ENCODE data around the gene HYOU1. TPM values are rescaled to one million over a fixed set of nuclear protein-coding genes. Genes with fewer than 3 reads are reported as not detected.

HYOU1 gene
- 100 to 1,000 TPM; 111 to 123 TPM for total RNA-seq

GRCh38 chr11:119057000-119057769, at the start of gene HYOU1:
Gene HYOU1 (minus strand): TSS chr11:119057205. CDS start chr11:119056160, 1,045 bp downstream.

DNA sequence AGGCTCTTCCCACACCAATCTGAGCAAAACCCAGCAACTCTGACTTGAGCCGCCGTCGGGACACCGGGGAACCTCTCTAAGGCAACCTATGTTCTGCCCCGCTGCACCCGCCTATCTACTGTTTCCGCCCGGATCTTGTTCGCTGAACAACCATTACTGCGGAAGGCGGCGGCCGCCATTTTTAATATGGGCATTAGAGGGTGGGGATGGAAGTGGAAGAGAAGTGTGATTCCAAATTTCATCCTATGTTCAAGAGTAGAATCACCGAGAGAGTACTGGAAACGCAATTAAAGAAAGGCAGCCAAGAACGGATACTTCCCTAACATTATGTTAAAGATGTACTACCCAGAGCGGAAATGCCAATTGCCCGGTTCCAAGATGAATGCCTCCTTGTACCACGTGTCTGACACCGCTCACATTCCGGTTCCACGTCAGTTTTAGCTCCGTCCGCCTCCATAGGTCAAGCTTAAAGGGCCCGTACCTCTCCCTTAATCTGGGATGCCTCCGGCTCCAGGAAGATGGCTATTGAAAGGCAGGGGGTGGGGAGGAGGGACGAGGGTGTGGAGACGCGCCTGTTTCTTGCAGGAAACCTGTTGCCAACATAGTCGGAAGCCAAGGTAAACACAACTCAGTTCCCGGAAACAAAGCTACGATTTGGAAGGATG, 44.9 kb upstream of the HYOU1 start, which contains the start of gene DPAGT1:
DPAGT1 (minus strand) TSS at position 95 of the 665 bp plus-strand sequence. CDS start 198 bp downstream, outside the sequence.

GRCh38 chr11:119084663-119085436, 27.8 kb upstream of the HYOU1 start, which contains the start of gene HMBS:
Gene HMBS (plus strand): TSS chr11:119084881. CDS start chr11:119085034, 153 bp downstream.

DNA sequence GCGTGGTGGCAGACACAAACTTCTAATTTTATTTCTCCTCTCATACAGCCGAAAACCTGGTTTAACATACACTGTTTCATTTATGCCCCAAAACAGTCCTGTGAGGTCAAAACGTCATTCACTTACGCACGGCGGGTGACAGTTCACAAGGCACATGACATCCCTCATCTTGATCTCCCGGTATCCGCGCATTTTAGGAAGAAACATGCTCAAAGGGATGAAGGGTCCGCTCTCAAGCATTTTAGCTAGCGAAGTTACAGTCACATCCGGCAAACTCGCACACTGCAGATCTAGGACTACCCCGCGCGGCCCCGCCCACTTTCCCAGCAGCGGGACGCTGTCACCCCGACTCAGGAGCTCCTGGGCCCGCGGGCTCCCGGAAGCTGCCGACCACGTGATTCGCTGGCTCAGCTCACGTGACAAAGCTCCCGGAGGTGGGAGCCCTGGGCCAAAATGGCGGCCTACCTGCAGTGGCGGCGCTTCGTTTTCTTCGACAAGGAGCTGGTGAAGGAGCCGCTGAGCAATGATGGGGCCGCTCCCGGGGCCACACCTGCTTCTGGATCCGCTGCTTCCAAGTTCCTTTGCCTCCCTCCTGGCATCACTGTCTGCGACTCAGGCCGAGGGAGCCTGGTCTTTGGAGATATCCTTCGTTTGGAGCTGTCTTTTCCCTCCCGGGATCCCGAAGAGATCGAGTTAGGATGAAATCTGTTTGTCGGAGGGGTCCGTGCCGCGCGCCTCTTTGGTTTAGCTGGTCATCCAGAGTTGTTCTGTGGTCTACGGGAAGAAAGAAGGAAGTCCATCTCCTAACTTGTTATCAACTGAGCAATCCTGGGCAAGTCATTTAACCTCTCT, 10.6 kb upstream of the HYOU1 start, which contains the start of gene VPS11:
VPS11 (plus strand) TSS at position 448 of the 852 bp plus-strand sequence; CDS start at position 454, 6 bp downstream.

DNA sequence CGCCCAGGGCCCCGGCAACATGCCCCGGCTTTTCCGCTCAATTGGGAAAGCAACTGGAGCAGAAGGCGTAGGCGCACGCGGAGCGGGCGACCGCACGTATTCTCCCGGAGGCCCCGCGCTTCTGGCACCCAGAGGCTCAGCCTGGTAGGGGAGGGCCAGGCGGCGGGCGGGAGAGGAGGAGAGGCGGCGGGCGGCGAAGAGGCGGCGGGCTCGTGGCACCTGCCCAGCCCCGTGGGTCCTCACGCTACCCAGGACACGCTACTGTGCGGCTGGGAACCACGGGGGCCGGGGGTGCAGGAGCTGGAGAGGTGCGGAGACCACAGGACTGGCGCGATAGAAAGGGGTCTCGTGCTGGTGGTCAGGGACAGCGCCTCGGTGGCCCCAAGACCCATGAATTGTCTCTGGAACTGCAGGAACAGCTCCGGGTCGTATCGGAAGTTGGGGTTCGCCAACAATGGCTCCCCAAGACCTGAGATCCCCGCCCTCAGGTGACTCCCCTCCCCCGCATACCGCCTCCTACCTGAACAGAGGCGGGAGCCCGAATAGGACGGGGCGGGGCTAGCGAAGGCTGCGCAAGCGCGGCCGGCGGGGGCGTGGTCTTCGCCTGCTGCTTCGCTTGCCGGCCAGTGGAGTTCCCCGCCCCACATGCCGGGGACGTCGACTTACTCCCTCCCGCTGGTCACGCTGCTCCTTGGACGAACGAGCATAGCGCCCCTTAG, 26.5 kb downstream of the HYOU1 start, which contains the start of gene SLC37A4:
SLC37A4 (minus strand) TSS at position 549 of the 719 bp plus-strand sequence.

DNA sequence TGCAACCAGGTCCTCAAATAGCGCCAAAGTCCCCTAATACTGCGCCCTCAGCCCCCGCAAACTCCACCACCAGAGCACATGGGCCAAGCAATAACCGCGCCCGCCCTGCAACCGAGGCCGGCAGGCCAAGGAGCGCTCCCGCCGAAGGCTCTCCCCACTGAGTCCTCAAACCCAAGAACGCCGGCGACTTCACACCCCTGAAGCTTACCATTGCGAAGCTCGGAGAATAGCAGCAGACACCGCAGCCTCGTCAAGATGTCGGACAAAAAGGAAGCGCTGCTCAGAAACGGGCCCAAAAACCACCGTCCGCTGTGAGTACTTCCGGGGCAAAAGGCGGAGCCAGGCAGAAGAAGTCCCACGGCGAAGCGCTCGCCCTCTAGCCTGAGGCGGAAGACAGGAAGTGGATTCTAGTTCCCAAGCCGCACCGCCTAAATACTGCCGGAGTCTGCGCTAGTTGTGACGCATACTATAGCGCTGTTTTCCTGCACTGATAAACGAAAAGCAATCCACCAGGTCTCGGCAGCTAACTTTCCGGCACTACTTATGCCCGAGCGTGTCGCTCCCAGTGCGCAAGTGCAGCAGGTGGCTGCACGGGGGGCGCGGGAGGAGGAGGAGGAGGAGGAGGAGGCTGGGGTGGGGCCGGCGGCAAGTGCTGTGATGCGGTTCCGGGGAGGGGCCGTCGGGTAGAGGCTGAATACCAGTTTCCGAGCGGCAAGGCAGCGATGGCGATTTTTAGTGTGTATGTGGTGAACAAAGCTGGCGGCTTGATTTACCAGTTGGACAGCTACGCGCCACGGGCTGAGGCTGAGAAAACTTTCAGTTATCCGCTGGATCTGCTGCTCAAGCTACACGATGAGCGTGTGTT, 38.7 kb downstream of the HYOU1 start, which contains the start of the genes RPS25 and TRAPPC4:
RPS25 (minus strand) TSS at position 270 of the 865 bp plus-strand sequence; CDS start at position 211, 59 bp downstream.
TRAPPC4 (plus strand) TSS at position 693 of the 865 bp plus-strand sequence; CDS start at position 723, 30 bp downstream.

DNA sequence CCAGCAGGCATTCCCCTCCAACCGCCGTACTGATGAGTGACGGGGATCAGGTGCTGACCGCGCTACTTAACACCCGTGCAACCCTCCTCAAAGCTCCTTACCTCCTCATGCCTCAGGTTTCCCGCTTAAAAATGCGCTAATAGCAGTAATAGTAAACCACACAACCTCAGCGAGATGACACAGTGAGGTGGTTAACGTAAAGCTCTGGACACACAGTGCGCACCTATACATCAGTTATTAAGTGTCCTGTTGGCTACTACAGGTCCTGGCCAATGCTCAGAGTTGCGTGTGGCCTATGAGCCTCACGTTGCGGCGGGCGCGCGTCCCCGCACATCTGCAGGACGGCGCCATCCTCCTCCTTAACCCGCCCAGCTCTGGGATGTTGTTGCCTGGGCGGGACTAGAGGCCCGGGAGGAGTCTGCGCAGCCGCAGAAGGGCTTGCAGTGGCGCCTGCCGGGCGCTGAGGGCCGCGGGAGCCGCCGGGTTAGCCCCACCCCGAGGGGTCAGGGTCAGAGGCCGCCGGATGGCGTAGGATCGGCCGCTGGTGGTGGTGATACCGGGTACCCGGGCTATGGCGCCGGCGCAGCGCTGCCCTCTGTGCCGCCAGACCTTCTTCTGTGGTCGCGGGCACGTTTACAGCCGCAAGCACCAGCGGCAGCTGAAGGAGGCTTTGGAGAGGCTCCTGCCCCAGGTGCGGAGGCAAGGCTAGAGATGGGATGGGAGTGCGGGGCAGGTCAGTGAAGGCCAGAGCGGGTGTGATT, 59.2 kb downstream of the HYOU1 start, which contains the start of gene CENATAC:
CENATAC (plus strand) TSS at position 512 of the 761 bp plus-strand sequence; CDS start at position 572, 60 bp downstream.

Small RNA genes lying within 50 kb of the gene (microRNA-seq; reads per million reads assigned to microRNA genes)
- gene MIR3656 (ENCODE audit: borderline microRNAs expressed, borderline replicate concordance) = not detected

Other genes starting within 250 kb of the HYOU1 start
- gene CXCR5, start 173.3 kb downstream of the HYOU1 start, total RNA-seq = under 1 TPM; 0.17 to 0.20 TPM
- 10 to 100 TPM; 96.7 to 99.1 TPM for gene BCL9L, start 131.3 kb downstream of the HYOU1 start, total RNA-seq
- gene UPK2, start 100.9 kb downstream of the HYOU1 start, total RNA-seq = not detected
- gene FOXR1, start 85.4 kb downstream of the HYOU1 start, total RNA-seq = not detected
- 10 to 100 TPM; 41.0 to 47.5 TPM for gene CENATAC, start 59.1 kb downstream of the HYOU1 start, total RNA-seq
- 1,000 to 10,000 TPM; 1,829 to 1,882 TPM for gene RPS25, start 38.9 kb downstream of the HYOU1 start, total RNA-seq
- 10 to 100 TPM; 49.5 to 54.4 TPM for gene TRAPPC4, start 38.4 kb downstream of the HYOU1 start, total RNA-seq
- gene SLC37A4, start 26.3 kb downstream of the HYOU1 start, total RNA-seq = 10 to 100 TPM; 20.0 to 20.4 TPM
- 10 to 100 TPM; 34.2 to 36.2 TPM for gene VPS11, start 10.6 kb upstream of the HYOU1 start, total RNA-seq
- gene HMBS, start 27.7 kb upstream of the HYOU1 start, total RNA-seq = 10 to 100 TPM; 16.4 to 16.7 TPM
- 10 to 100 TPM; 46.7 to 49.2 TPM for gene DPAGT1, start 44.6 kb upstream of the HYOU1 start, total RNA-seq
- gene C2CD2L, start 50.1 kb upstream of the HYOU1 start, total RNA-seq = 10 to 100 TPM; 28.3 to 28.4 TPM
- 10 to 100 TPM; 47.6 to 48.7 TPM for gene HINFP, start 64.4 kb upstream of the HYOU1 start, total RNA-seq
- not detected for gene ABCG4, start 91.8 kb upstream of the HYOU1 start, total RNA-seq
- 10 to 100 TPM; 24.2 to 24.3 TPM for gene NLRX1, start 111.5 kb upstream of the HYOU1 start, total RNA-seq
- under 1 TPM; 0.51 to 0.81 TPM for gene NHERF4, start 128.3 kb upstream of the HYOU1 start, total RNA-seq
- 10 to 100 TPM; 41.3 to 47.0 TPM for gene CBL, start 149.1 kb upstream of the HYOU1 start, total RNA-seq